Neutrophil (primary cell): ENCODE data around the gene DNTT.

Source experiments
- H3K27ac ChIP-seq: fragments of 200-600 bp; sonication (generic); 2 replicates; pipeline ENCODE4 v1.5.1; 2016; ENCODE audit warnings: mild to moderate bottlenecking, moderate library complexity
- H3K27me3 ChIP-seq: fragments of 200-600 bp; sonication (generic); 2 replicates; pipeline ENCODE4 v1.6.0; 2016; ENCODE audit warnings: mild to moderate bottlenecking
- H3K36me3 ChIP-seq: fragments of 200-600 bp; sonication (generic); 2 replicates; pipeline ENCODE4 v1.5.1; 2017
- H3K4me1 ChIP-seq, 2 experiments: fragments of 200-600 bp in 1 of 2; sonication (generic) in 1 of 2; 1 replicate in 1 of 2; 2 replicates in 1 of 2; pipeline versions ENCODE4 v1.5.1 to v1.6.1; 2013 to 2016; ENCODE audit warnings: low read depth in 1 of 2, low read length in 1 of 2, mild to moderate bottlenecking in 1 of 2, moderate library complexity in 1 of 2; ENCODE audit not compliant: control insufficient read depth in 1 of 2, insufficient read depth in 1 of 2
- H3K4me3 ChIP-seq, 2 experiments: fragments of 200-600 bp in 1 of 2; sonication (generic) in 1 of 2; 1 replicate in 1 of 2; 2 replicates in 1 of 2; pipeline ENCODE4 v1.5.1; 2013 to 2016; ENCODE audit warnings: low read depth in 1 of 2, low read length in 1 of 2, mild to moderate bottlenecking in 1 of 2, moderate library complexity in 1 of 2
- H3K9me3 ChIP-seq: fragments of 200-600 bp; sonication (generic); 2 replicates; pipeline ENCODE4 v1.5.1; 2016
- CTCF ChIP-seq: fragments of 200-600 bp; sonication (generic); IDR thresholded peaks from 2 replicates; pipeline ENCODE4 v1.5.1; 2016; ENCODE audit warnings: antibody characterized with exemption

Gene DNTT

DNA sequence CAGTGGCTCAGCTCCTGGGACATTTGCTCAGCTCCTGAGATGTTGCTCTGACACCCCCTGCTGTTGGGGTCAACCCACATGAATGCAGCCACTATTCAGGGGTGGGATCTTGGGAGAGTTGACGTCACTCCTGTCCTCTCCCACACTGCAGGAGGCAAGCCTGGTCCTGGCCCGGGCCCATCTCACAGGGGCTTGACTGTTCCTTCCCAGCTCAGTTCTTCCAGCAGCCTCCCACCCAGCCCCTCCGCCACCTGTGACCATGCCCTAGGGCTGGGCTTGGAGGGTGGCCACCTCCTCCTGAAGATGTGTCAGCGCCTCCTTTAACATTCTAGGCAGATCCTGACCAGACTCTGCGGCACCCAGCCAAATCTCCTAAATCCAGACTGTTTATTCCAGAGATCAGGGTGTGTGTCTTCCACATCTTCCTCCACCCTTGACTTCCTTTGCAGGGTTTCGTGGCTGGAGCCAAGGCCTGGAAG, 73.6 kb downstream of the DNTT start:
- H3K27me3 ChIP-seq: peaks cover 27% of the 10 kb centered on the region

GRCh38 chr10:96378741-96379140, 74.5 kb downstream of the DNTT start:
- Histone ChIP-seq H3K27ac (no peak overlapping the region), H3K4me3 (no peak overlapping the region), H3K36me3 (no peaks in the 10 kb centered on the region), H3K27me3 (peaks cover 22% of the 10 kb centered on the region), H3K9me3 (no peaks in the 10 kb centered on the region), H3K4me1 (peaks cover 0 to 6% of the 10 kb centered on the region in 2 experiments)
- no peak for TF ChIP-seq CTCF

More for the DNA sequence above, 73.6 kb downstream of the DNTT start:
- H3K27ac ChIP-seq: no peak overlapping the region
- no peaks in the 10 kb centered on the region for H3K9me3 ChIP-seq
- no peak for TF ChIP-seq CTCF
- peaks cover 0 to 6% of the 10 kb centered on the region in 2 experiments for H3K4me1 ChIP-seq
- H3K4me3 ChIP-seq: no peak overlapping the region
- H3K36me3 ChIP-seq: no peaks in the 10 kb centered on the region

DNA sequence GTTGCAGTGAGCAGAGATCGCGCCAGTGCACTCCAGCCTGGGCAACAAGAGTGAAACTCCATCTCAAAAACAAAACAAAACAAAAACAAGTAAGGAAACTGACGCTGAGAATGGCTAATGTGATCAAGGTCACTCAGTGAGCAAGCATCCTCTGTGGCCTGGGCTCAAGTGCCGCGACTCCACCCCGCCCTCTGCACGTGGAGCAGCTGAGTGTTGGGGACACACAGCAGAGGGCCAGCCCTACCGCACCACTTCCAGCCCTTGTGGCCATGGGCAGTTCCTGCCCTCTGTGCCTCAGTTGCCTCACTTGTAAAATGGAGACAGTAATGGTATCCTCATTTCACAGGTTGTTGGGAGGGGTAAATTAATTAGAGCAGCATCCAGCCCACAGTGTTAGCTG, 75.5 kb downstream of the DNTT start:
- H3K27me3 ChIP-seq: peaks cover 12% of the 10 kb centered on the region
- H3K4me1 ChIP-seq: peaks cover 0 to 6% of the 10 kb centered on the region in 2 experiments
- no peaks in the 10 kb centered on the region for H3K9me3 ChIP-seq
- no peaks in the 10 kb centered on the region for H3K36me3 ChIP-seq
- no peak overlapping the region for H3K4me3 ChIP-seq
- H3K27ac ChIP-seq: no peak overlapping the region
- TF ChIP-seq CTCF: no peak

DNA sequence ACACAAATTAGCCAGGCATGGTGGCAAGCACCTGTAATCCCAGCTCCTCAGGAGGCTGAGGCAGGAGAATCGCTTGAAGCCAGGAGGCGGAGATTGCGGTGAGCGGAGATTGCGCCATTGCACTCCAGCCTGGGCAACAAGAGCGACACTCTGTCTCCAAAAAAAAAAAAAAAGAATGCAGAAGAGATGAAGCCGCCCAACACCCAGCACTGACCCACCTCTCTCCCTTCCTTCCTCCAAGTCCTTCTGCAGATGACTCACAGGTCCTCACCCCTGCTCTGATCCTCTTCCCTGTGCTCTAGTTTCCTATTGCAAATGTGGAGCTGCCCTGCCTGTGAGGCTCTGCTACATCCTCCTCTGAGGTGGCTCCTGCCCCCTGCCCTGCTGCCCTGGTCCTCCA, 76.6 kb downstream of the DNTT start:
- peaks cover 16% of the 10 kb centered on the region for H3K27me3 ChIP-seq
- no peaks in the 10 kb centered on the region for H3K4me1 ChIP-seq
- H3K9me3 ChIP-seq: no peaks in the 10 kb centered on the region
- H3K36me3 ChIP-seq: no peaks in the 10 kb centered on the region
- H3K27ac ChIP-seq: no peak overlapping the region
- no peak for TF ChIP-seq CTCF
- H3K4me3 ChIP-seq: no peak overlapping the region

DNA sequence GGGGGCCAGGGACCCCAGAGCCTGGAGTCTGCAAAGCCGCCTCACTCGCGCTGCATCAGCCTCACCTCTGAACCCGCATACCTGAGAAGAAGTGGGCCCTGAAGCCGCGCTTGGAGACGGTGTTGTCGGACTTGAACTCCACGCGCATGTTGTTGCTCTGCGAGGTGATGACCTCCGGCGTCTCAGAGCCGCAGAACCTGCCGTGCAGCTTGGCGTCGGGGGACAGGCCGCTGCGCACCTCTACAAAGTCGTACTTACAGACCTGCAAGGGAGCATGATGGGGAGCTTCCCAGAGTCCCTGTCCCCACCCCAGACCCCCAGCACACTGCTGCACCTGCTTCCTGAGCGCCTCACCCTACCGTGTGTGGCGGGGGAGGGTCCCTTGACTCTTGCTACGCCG, 80.3 kb downstream of the DNTT start:
- Histone ChIP-seq H3K27ac (no peak overlapping the region), H3K4me1 (no peaks in the 10 kb centered on the region), H3K36me3 (no peaks in the 10 kb centered on the region), H3K27me3 (peaks cover 34% of the 10 kb centered on the region), H3K9me3 (no peaks in the 10 kb centered on the region), H3K4me3 (no peak overlapping the region)
- no peak for TF ChIP-seq CTCF

DNA sequence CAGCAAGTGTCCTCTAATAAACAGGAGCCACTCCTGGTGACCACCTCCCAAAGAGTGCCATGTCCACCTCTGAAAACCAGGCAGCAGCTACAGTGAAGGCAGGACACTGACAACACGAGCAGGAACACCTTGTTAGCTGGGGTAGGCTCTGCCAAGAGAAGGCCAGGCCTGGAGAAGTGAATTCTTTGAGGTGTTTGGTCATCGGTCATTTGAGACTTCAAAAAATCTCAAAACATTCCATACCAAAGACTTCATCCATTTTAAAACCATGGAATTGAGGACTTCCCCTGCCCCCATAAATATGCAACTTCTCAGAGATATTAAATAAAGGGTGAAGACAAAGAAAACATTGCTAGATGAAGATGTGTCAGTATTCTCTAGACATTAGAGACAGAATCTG, 82.9 kb downstream of the DNTT start:
- no peak overlapping the region for H3K4me3 ChIP-seq
- peaks cover 35% of the 10 kb centered on the region for H3K27me3 ChIP-seq
- H3K9me3 ChIP-seq: no peaks in the 10 kb centered on the region
- H3K36me3 ChIP-seq: no peaks in the 10 kb centered on the region
- H3K4me1 ChIP-seq: no peaks in the 10 kb centered on the region
- TF ChIP-seq CTCF: no peak
- no peak overlapping the region for H3K27ac ChIP-seq
